Esophagus squamous epithelium (tissue), 4 donors: ENCODE results near the gene PANK2.

Experiments
- POLR2A ChIP-seq, 4 donors: fragments of 450-650 bp; IDR thresholded peaks; one replicate each; pipeline ENCODE4 v1.6.1; 2017; ENCODE audit warnings: antibody characterized with exemption in 4 of 4, mild to moderate bottlenecking in 4 of 4, moderate library complexity in 3 of 4
- TF ChIP-seq, protein P1 (sequence below), 6 experiments: fragments of 450-650 bp in 4 of 6; fragments of 200-600 bp in 2 of 6; sonication (generic) in 2 of 6; IDR thresholded peaks; one replicate each; pipeline ENCODE4 v1.5.1; 2016 to 2019; ENCODE audit warnings: antibody characterized with exemption in 6 of 6, mild to moderate bottlenecking in 4 of 6, moderate library complexity in 4 of 6

DNA sequence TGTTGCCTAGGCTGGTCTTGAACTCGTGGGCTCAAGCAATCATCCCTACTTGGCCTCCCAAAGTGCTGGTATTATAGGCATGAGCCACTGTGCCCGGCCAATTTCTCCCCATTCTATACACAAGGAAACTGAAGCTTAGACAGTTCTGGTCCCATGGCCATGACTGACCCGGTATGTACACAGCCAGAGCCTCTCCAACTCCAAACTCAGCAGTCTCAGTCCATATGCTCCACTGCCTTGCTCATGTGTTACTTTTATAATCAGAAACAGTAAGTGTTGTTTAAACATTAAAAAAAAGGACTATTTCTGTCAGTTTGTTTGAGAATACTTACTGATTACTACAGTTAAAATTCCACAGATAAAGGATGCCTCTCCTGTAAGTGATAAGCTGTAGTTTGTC is 75.5 kb downstream of the PANK2 start:
- TF ChIP-seq, protein P1, sequence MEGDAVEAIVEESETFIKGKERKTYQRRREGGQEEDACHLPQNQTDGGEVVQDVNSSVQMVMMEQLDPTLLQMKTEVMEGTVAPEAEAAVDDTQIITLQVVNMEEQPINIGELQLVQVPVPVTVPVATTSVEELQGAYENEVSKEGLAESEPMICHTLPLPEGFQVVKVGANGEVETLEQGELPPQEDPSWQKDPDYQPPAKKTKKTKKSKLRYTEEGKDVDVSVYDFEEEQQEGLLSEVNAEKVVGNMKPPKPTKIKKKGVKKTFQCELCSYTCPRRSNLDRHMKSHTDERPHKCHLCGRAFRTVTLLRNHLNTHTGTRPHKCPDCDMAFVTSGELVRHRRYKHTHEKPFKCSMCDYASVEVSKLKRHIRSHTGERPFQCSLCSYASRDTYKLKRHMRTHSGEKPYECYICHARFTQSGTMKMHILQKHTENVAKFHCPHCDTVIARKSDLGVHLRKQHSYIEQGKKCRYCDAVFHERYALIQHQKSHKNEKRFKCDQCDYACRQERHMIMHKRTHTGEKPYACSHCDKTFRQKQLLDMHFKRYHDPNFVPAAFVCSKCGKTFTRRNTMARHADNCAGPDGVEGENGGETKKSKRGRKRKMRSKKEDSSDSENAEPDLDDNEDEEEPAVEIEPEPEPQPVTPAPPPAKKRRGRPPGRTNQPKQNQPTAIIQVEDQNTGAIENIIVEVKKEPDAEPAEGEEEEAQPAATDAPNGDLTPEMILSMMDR (IDR thresholded peaks at IDR 0.05): no peak
- TF ChIP-seq POLR2A (IDR thresholded peaks at IDR 0.05): no peak
